ENCODE results near the gene ZNF780A. TPM values are rescaled to one million over a fixed set of nuclear protein-coding genes. Genes with fewer than 3 reads are reported as not detected.
A peak's percentile ranks its signal among the peaks of the same experiment; 100 is the strongest.
"Not testable (repeated sequence)": the region's sequence is repeated elsewhere in the genome, so short reads cannot be mapped to it uniquely, and the experiment has no call there.

ZNF780A gene
- total RNA-seq, 4 donors from 2014 or later = 9.6 to 15.7 (median 13.0) TPM

DNA sequence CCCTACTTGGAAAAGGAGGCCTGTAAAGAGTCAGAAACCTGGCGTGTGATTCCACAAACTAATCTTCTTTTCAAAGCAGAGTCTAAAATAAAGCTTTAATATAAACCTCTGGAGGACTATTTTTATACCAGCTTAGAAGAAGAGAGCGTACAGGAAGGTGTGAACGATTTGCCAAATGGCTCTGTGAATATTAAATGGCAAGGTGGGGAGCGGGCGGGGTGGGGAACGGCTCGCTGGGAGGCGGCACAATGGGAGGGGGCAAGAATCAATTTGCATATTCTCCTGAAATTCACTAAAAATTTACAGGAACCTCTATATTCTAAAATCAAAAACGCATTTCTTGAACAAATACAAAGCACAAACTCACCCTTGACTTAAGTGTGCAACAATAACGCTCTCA lies 35.7 kb downstream of the ZNF780A start:
- DNase-seq (ENCODE audit: low spot score in 2 of 2) = no peak
- WGBS, 2 donors = 40 to 44% methylated on average over 10 of the region's 10 CpGs
- Histone ChIP-seq H3K9me3 (peaks cover 0 to 42% (median 8%) of the 10 kb centered on the region in 4 donors), H3K36me3 (peaks cover 0 to 16% (median 0%) of the 10 kb centered on the region in 3 donors), H3K27me3 (no peaks in the 10 kb centered on the region), H3K4me3 (peak overlapping the region; percentile 42 to 66 (median 64)), H3K27ac (no peak overlapping the region), H3K4me1 (peaks cover 0 to 20% (median 0%) of the 10 kb centered on the region in 4 donors)
- TF ChIP-seq EP300 (IDR thresholded peaks at IDR 0.05) (no peak), POLR2A (IDR thresholded peaks at IDR 0.05) (no peak), CTCF (IDR thresholded peaks at IDR 0.05) (no peak)

DNA sequence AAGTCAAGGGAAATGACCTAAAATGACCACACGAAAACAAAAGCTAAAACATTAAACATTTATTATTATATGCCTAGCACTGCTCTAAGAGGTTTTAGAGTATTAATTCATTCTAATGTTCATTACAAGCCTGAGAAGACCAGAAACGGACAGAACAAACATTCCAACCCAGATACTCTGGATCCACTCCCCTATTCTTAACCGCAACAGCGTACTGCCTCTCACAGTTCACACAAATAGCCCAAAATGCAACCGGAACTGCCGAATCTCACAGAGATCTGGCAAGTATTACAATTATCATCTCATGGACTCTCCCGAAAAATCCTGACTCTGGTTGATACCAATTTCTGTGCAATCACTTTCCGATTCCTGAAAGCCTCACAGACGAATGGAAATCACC lies 36.1 kb downstream of the ZNF780A start:
- Histone ChIP-seq H3K27me3 (no peaks in the 10 kb centered on the region), H3K9me3 (peaks cover 0 to 42% (median 7%) of the 10 kb centered on the region in 4 donors), H3K36me3 (peaks cover 0 to 20% (median 0%) of the 10 kb centered on the region in 3 donors), H3K4me1 (peaks cover 0 to 20% (median 0%) of the 10 kb centered on the region in 4 donors), H3K4me3 (no peak overlapping the region), H3K27ac (no peak overlapping the region)
- TF ChIP-seq EP300 (IDR thresholded peaks at IDR 0.05) (no peak), CTCF (IDR thresholded peaks at IDR 0.05) (no peak), POLR2A (IDR thresholded peaks at IDR 0.05) (no peak)
- WGBS, 2 donors = 88 to 94% methylated on average over 9 of the region's 9 CpGs
- DNase-seq (ENCODE audit: low spot score in 2 of 2) = no peak

- no peak for DNase-seq (ENCODE audit: low spot score in 2 of 2)
- Histone ChIP-seq H3K36me3 (peaks cover 0 to 31% (median 0%) of the 10 kb centered on the region in 3 donors), H3K4me3 (no peak overlapping the region), H3K27me3 (no peaks in the 10 kb centered on the region), H3K4me1 (peaks cover 0 to 20% (median 0%) of the 10 kb centered on the region in 4 donors), H3K27ac (no peak overlapping the region), H3K9me3 (peaks cover 0 to 44% (median 8%) of the 10 kb centered on the region in 4 donors)
- WGBS, 2 donors = 96 to 100% methylated on average over 2 of the region's 2 CpGs
- no peak for TF ChIP-seq POLR2A (IDR thresholded peaks at IDR 0.05)
Observed at GRCh38 chr19:40053491-40053890, 37.3 kb downstream of the ZNF780A start.

GRCh38 chr19:40041718-40042117 lies 49.0 kb downstream of the ZNF780A start:
- H3K4me3 ChIP-seq; H3K27me3 ChIP-seq; H3K4me1 ChIP-seq; H3K27ac ChIP-seq; DNase-seq (ENCODE audit: low spot score in 2 of 2): not testable (repeated sequence)
- WGBS, 2 donors = 89 to 95% methylated on average over 1 of the region's 1 CpG
- peaks cover 2 to 47% (median 27%) of the 10 kb centered on the region in 3 donors for H3K36me3 ChIP-seq
- H3K9me3 ChIP-seq = peaks cover 0 to 51% (median 22%) of the 10 kb centered on the region in 4 donors

DNA sequence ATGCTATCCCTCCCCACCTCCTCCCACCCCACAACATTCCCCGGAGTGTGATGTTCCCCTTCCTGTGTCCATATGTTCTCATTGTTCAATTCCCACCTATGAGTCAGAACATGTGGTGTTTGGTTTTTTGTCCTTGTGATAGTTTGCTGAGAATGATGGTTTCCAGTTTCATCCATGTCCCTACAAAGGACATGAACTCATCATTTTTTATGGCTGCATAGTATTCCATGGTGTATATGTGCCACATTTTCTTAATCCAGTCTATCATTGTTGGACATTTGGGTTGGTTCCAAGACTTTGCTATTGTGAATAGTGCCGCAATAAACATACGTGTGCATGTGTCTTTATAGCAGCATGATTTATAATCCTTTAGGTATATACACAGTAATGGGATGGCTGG lies 52.7 kb downstream of the ZNF780A start:
- not testable (repeated sequence) for H3K4me1 ChIP-seq; H3K27me3 ChIP-seq; H3K27ac ChIP-seq; DNase-seq (ENCODE audit: low spot score in 2 of 2); H3K4me3 ChIP-seq
- whole genome bisulfite sequencing, 2 donors = 94 to 100% methylated on average over 2 to 3 of the region's 3 CpGs
- peaks cover 0 to 55% (median 32%) of the 10 kb centered on the region in 4 donors for H3K9me3 ChIP-seq
- H3K36me3 ChIP-seq = peaks cover 0 to 38% (median 0%) of the 10 kb centered on the region in 3 donors

DNA sequence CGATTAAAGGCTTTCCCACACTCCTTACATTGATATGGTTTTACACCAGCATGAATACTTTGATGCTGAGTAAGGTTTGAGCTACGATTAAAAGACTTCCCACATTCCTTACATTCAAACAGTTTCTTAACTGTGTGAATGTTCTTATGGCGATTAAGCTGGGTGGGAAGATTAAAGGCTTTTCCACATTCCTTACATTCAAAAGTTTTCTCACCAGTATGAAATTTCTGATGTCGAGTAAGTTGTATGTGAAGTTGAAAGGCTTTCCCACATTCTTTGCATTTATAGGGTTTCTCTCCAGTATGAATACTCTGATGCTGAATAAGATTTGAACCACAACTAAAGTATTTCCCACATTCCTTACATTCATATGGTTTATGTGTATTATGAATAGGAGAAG lies 54.7 kb downstream of the ZNF780A start:
- no peak for DNase-seq (ENCODE audit: low spot score in 2 of 2)

More for the DNA sequence above, 54.7 kb downstream of the ZNF780A start:
- no peaks in the 10 kb centered on the region for H3K27me3 ChIP-seq
- H3K9me3 ChIP-seq = peaks cover 0 to 71% (median 45%) of the 10 kb centered on the region in 4 donors
- peaks cover 0 to 53% (median 0%) of the 10 kb centered on the region in 3 donors for H3K36me3 ChIP-seq
- H3K27ac ChIP-seq = no peak overlapping the region
- WGBS, 2 donors = 91 to 96% methylated on average over 4 of the region's 4 CpGs
- TF ChIP-seq EP300 (IDR thresholded peaks at IDR 0.05) (no peak), CTCF (IDR thresholded peaks at IDR 0.05) (no peak), POLR2A (IDR thresholded peaks at IDR 0.05) (no peak)
- H3K4me3 ChIP-seq = no peak overlapping the region
- no peaks in the 10 kb centered on the region for H3K4me1 ChIP-seq

Data from tibial nerve (tissue), 4 donors.